HepG2 (cell line): Measurements from ENCODE around the gene ZMIZ1. TPM values are rescaled to one million over a fixed set of nuclear protein-coding genes. Genes with fewer than 3 reads are reported as not detected.

ENCODE experiments used
- ATAC-seq: fragments of 200-7000 bp; cut with Tn5 transposase; 3 replicates; pipeline ENCODE4 v1.9.1; 2020; ENCODE audit warnings: mild to moderate bottlenecking, moderate library complexity
- BruUV-seq: library from RNA; stranded (reverse); fragments of 400-500 nt; replicated peaks from 2 replicates; lab custom pipeline; 2021; lab: Mats Ljungman, UMichigan
- CTCF ChIA-PET: fragments of 300-600 bp; formaldehyde crosslinking; extraction: SDS; loops from one replicate; lab custom pipeline; 2021; ENCODE audit warnings: low total read pairs, inconsistent platforms, low intra/inter-chr PET ratio; lab: Yijun Ruan, JAX
- POLR2A ChIA-PET: fragments of 350-600 bp; sonication (Branson Sonifier 250); formaldehyde crosslinking; loops from one replicate; lab custom pipeline; 2020; ENCODE audit warnings: antibody characterized with exemption, inconsistent platforms; lab: Yijun Ruan, JAX
- DNase-seq: peaks from one replicate; pipeline ENCODE4 v3.0.0-alpha.2; 2015; ENCODE audit warnings: low spot score
- FAIRE-seq: peaks from 3 replicates; lab custom pipeline; 2011; peaks lifted over from hg19 to GRCh38; lab: Jason Lieb, UNC
- H2AFZ ChIP-seq: one replicate; pipeline ENCODE4 v1.6.1; 2011; ENCODE audit warnings: low read length, inconsistent platforms
- H3K27ac ChIP-seq: fragments of 300-600 bp; 3 replicates; pipeline ENCODE4 v1.8.0; 2011; ENCODE audit warnings: mixed run types, mild to moderate bottlenecking, mixed read lengths, low read length, inconsistent platforms; ENCODE audit not compliant: insufficient read depth; ENCODE audit errors: extremely low read length
- H3K27me3 ChIP-seq, 2 experiments: fragments of 200-600 bp in 1 of 2; 2 replicates in 1 of 2; 3 replicates in 1 of 2; pipeline versions ENCODE4 v1.6.0 to v1.8.0; 2011; ENCODE audit warnings: low read length in 2 of 2, mild to moderate bottlenecking in 2 of 2, moderate library complexity in 2 of 2, inconsistent platforms in 1 of 2; ENCODE audit not compliant: insufficient read depth in 2 of 2, control insufficient read depth in 1 of 2
- H3K36me3 ChIP-seq, 2 experiments: fragments of 200-600 bp in 1 of 2; replicated peaks in 1 of 2; 2 replicates in 1 of 2; 3 replicates in 1 of 2; pipeline versions ENCODE4 v1.5.1 to v1.8.0; 2011; ENCODE audit warnings: low read length in 2 of 2, inconsistent platforms in 1 of 2; ENCODE audit not compliant: insufficient read depth in 2 of 2, control insufficient read depth in 1 of 2
- H3K4me1 ChIP-seq: 2 replicates; pipeline ENCODE4 v1.5.1; 2012; ENCODE audit warnings: low read length, inconsistent platforms; ENCODE audit not compliant: insufficient read depth
- H3K4me2 ChIP-seq: 2 replicates; pipeline ENCODE4 v1.6.0; 2011; ENCODE audit warnings: low read depth, low read length, inconsistent platforms
- H3K4me3 ChIP-seq, 3 experiments: fragments of 200-600 bp in 1 of 3; sonication (generic), shearing (Covaris generic) in 1 of 3; replicated peaks in 1 of 3; 2 replicates each; pipeline ENCODE4 v1.5.1; 2011 to 2016; ENCODE audit warnings: low read length in 3 of 3, inconsistent platforms in 2 of 3, low read depth in 2 of 3, mild to moderate bottlenecking in 2 of 3, control low read depth in 1 of 3, mixed read lengths in 1 of 3; ENCODE audit not compliant: insufficient read depth in 1 of 3
- H3K79me2 ChIP-seq: one replicate; pipeline ENCODE4 v1.6.1; 2011; ENCODE audit warnings: low read length, inconsistent platforms; ENCODE audit not compliant: insufficient read depth
- H3K9ac ChIP-seq: 2 replicates; pipeline ENCODE4 v1.6.0; 2011; ENCODE audit warnings: mild to moderate bottlenecking, low read depth, low read length, inconsistent platforms; ENCODE audit not compliant: insufficient read depth
- H3K9me3 ChIP-seq: 2 replicates; pipeline ENCODE4 v1.5.1; 2012; ENCODE audit warnings: mild to moderate bottlenecking, low read length
- H4K20me1 ChIP-seq: 2 replicates; pipeline ENCODE4 v1.6.0; 2011; ENCODE audit warnings: inconsistent platforms, mild to moderate bottlenecking, low read length, moderate library complexity; ENCODE audit not compliant: insufficient read depth
- AGO2 ChIP-seq: fragments of 200-400 bp; formaldehyde crosslinking; optimal IDR thresholded peaks from 2 replicates; pipeline ENCODE3; 2017; ENCODE audit warnings: mild to moderate bottlenecking, low read depth, low read length, moderate library complexity
- CBX2 ChIP-seq, 2 experiments: fragments of 200-600 bp in 1 of 2; sonication (generic); formaldehyde crosslinking in 1 of 2; IDR thresholded peaks; 2 replicates each; pipeline versions ENCODE4 v1.7.0 to v1.8.1; 2018 to 2022; ENCODE audit warnings: low read depth in 2 of 2, low read length in 1 of 2, mild to moderate bottlenecking in 1 of 2, missing genetic modification reagents in 1 of 2
- CENPX ChIP-seq: sonication (generic); formaldehyde crosslinking; IDR thresholded peaks from 2 replicates; pipeline ENCODE4 v1.9.0; 2021; ENCODE audit warnings: mild to moderate bottlenecking, missing genetic modification reagents, moderate library complexity
- CREB1 ChIP-seq, 2 experiments: fragments of 450-650 bp in 1 of 2; IDR thresholded peaks; 2 replicates each; pipeline ENCODE4 v1.6.1; 2016 to 2017; ENCODE audit warnings: control low read depth in 1 of 2, mild to moderate bottlenecking in 1 of 2, missing compliant biosample characterization in 1 of 2, missing genetic modification characterization in 1 of 2
- GATAD2A ChIP-seq: IDR thresholded peaks from 2 replicates; pipeline ENCODE4 v1.6.1; 2016
- HNRNPL ChIP-seq: fragments of 200-400 bp; formaldehyde crosslinking; IDR thresholded peaks from 2 replicates; pipeline ENCODE4 v1.6.1; 2017; ENCODE audit warnings: mild to moderate bottlenecking, low read depth, low read length
- POGZ ChIP-seq: sonication (generic); formaldehyde crosslinking; IDR thresholded peaks from 2 replicates; pipeline ENCODE4 v1.4.0; 2020; ENCODE audit warnings: mild to moderate bottlenecking, missing genetic modification reagents
- REL ChIP-seq: sonication (generic); formaldehyde crosslinking; conservative IDR thresholded peaks from 2 replicates; pipeline ENCODE4 v1.8.0; 2022; ENCODE audit warnings: mild to moderate bottlenecking, missing genetic modification reagents, moderate library complexity
- RFX1 ChIP-seq: fragments of 450-650 bp; IDR thresholded peaks from 2 replicates; pipeline ENCODE4 v1.6.1; 2017
- RFX3 ChIP-seq: IDR thresholded peaks from 2 replicates; pipeline ENCODE4 v1.6.1; 2016; ENCODE audit warnings: missing biosample characterization, missing genetic modification reagents
- ZNF629 ChIP-seq: sonication (generic); formaldehyde crosslinking; conservative IDR thresholded peaks from 2 replicates; pipeline ENCODE4 v1.5.0; 2020; ENCODE audit warnings: missing genetic modification reagents
- WGBS: methylation state at CpG from one replicate; pipeline ENCODE4 v1.1.6; 2017; ENCODE audit warnings: low lambda C conversion rate; 5-methylcytosine and 5-hydroxymethylcytosine counted together
- in situ Hi-C: cut with HindIII; loops from 2 replicates; pipeline ENCODE4 v1.10.0; 2017; ENCODE audit warnings: low pct_unique_long_range_greater_than_20kb; ENCODE audit not compliant: extremely low pct_ligation_motif_present
- intact Hi-C: fragments of 100-400 bp; cut with micrococcal nuclease; formaldehyde crosslinking; loops from one replicate; pipeline ENCODE4 v1.10.0; 2022; ENCODE audit not compliant: unreplicated experiment
- polyA plus RNA-seq, 8 experiments: library from polyadenylated mRNA; depleted of rRNA in 3 of 8; stranded (reverse) in 7 of 8; unstranded in 1 of 8; fragments of >200 nt; fragmentation: Illumina TruSeq in 4 of 8; extraction: Trizol in 4 of 8; gene quantifications; 2 replicates each; pipeline versions ENCODE4 v1.2.1 to v1.2.3, GENCODE V29; 2011 to 2016; ENCODE audit warnings: low read depth in 4 of 8, missing spikeins in 1 of 8, mixed read lengths in 1 of 8; ENCODE audit not compliant: insufficient read depth in 1 of 8
- total RNA-seq, 5 experiments: library from RNA; depleted of rRNA; stranded (reverse); fragments of >200 nt; fragmentation: Illumina TruSeq; extraction: Trizol; gene quantifications; 2 replicates each; pipeline ENCODE4 v1.2.3, GENCODE V29; 2016; ENCODE audit warnings: low read depth in 1 of 5
- TF ChIP-seq, protein P1 (sequence below): sonication (generic); formaldehyde crosslinking; IDR thresholded peaks from 2 replicates; pipeline ENCODE4 v1.5.1; 2020; ENCODE audit warnings: mild to moderate bottlenecking, missing genetic modification reagents, moderate library complexity
- TF ChIP-seq, protein P2 (sequence below): IDR thresholded peaks from 2 replicates; pipeline ENCODE4 v1.6.1; 2018; ENCODE audit warnings: missing genetic modification reagents
- TF ChIP-seq, protein P3 (sequence below): IDR thresholded peaks from 2 replicates; pipeline ENCODE4 v1.6.1; 2016
- TF ChIP-seq, protein P4 (sequence below): sonication (generic); formaldehyde crosslinking; IDR thresholded peaks from 2 replicates; pipeline ENCODE4 v1.5.0; 2020; ENCODE audit warnings: mild to moderate bottlenecking, missing genetic modification reagents, moderate library complexity

ZMIZ1 gene
- total and polyA plus RNA-seq, 2 of the 13 experiments (the other 11 are each of a cell fraction or from before 2014, with no cell fraction given) = 5.3 to 10.2 TPM

DNA sequence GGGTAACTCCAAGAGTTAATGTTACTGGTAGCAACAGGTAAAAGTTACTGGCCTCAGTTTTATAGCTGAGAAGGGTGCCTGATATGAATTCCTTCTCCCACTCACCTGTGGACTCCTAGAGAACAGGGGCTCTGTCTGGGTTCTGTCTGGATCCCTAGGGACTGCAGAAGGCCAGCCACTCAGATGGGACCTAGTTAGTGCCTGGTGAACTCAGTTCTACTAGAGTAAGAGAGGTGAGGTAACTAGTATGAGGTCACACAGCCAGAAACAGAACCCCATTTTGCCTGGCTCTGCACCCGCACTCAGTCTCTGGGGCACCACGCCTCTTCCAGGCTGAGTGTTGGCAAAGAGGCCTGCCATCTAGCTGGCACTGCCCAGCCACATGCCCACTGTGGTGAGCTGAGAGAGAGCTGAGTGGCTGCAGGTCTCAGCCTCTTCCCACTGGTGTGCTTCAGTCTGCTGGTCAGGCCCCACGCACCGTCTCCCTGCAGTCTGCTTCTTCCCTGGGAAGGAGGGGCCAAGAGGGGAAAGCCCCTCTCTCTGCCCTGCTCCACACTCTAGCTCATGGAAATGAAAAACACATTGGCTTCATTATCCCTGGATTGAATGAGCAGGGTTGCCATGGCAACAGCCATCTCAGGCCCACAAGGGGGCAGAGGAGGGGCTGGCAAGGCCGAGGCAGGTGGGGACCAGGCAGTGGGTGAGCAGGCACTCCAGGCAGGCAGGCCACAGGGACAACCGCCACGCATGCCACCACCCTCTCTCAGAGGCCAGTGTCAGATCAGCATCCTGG, 110.6 kb downstream of the ZMIZ1 start:
- ChIA-PET CTCF (interaction anchor here (1.1 kb wide), 1 partner anchor 16 kb away, joined by 4 read pairs; no protein-coding TSS in a partner anchor), POLR2A (interaction anchor here (0.6 to 0.7 kb wide), 2 partner anchors 9 to 22 kb away, joined by 3 read pairs; no protein-coding TSS in a partner anchor)
- peaks cover 100% of the 10 kb centered on the region for H3K4me1 ChIP-seq
- FAIRE-seq = no peak
- in situ Hi-C loops = loop anchor here (25.0 kb wide), 1 partner anchor 92 kb away; no protein-coding TSS in a partner anchor
- peaks cover 10% of the 10 kb centered on the region for H3K79me2 ChIP-seq
- no peak overlapping the region for H3K9ac ChIP-seq
- 94% methylated on average over 6 of the region's 7 CpGs for WGBS
- intact Hi-C loops = no loop called here
- H3K36me3 ChIP-seq = peaks cover 10 to 55% of the 10 kb centered on the region in 2 experiments
- ATAC-seq = no peak
- H3K27me3 ChIP-seq = no peaks in the 10 kb centered on the region
- no peak for DNase-seq
- H3K9me3 ChIP-seq = no peaks in the 10 kb centered on the region
- BruUV-seq = no TSS peak
- no peak overlapping the region for H2AFZ ChIP-seq
- H3K4me3 ChIP-seq = no peak overlapping the region
- no peaks in the 10 kb centered on the region for H4K20me1 ChIP-seq
- H3K27ac ChIP-seq = no peak overlapping the region
- H3K4me2 ChIP-seq = no peak overlapping the region
- peak; percentile 69; the same call in 1 of the 2 replicates for TF ChIP-seq RFX3 (CRISPR knock-in tag)
- TF ChIP-seq HNRNPL = 0 out of 2 replicates have a peak, but pooled peaks have one; percentile 55
- TF ChIP-seq GATAD2A (CRISPR knock-in tag) = no peak
- no peak for TF ChIP-seq CENPX (CRISPR knock-in tag)
- TF ChIP-seq RFX1 = peak; percentile 69
- TF ChIP-seq, protein P1, sequence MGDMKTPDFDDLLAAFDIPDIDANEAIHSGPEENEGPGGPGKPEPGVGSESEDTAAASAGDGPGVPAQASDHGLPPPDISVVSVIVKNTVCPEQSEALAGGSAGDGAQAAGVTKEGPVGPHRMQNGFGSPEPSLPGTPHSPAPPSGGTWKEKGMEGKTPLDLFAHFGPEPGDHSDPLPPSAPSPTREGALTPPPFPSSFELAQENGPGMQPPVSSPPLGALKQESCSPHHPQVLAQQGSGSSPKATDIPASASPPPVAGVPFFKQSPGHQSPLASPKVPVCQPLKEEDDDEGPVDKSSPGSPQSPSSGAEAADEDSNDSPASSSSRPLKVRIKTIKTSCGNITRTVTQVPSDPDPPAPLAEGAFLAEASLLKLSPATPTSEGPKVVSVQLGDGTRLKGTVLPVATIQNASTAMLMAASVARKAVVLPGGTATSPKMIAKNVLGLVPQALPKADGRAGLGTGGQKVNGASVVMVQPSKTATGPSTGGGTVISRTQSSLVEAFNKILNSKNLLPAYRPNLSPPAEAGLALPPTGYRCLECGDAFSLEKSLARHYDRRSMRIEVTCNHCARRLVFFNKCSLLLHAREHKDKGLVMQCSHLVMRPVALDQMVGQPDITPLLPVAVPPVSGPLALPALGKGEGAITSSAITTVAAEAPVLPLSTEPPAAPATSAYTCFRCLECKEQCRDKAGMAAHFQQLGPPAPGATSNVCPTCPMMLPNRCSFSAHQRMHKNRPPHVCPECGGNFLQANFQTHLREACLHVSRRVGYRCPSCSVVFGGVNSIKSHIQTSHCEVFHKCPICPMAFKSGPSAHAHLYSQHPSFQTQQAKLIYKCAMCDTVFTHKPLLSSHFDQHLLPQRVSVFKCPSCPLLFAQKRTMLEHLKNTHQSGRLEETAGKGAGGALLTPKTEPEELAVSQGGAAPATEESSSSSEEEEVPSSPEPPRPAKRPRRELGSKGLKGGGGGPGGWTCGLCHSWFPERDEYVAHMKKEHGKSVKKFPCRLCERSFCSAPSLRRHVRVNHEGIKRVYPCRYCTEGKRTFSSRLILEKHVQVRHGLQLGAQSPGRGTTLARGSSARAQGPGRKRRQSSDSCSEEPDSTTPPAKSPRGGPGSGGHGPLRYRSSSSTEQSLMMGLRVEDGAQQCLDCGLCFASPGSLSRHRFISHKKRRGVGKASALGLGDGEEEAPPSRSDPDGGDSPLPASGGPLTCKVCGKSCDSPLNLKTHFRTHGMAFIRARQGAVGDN = peak; percentile 34; the same call in 1 of the 2 replicates
- TF ChIP-seq REL = no peak
- TF ChIP-seq, protein P2, sequence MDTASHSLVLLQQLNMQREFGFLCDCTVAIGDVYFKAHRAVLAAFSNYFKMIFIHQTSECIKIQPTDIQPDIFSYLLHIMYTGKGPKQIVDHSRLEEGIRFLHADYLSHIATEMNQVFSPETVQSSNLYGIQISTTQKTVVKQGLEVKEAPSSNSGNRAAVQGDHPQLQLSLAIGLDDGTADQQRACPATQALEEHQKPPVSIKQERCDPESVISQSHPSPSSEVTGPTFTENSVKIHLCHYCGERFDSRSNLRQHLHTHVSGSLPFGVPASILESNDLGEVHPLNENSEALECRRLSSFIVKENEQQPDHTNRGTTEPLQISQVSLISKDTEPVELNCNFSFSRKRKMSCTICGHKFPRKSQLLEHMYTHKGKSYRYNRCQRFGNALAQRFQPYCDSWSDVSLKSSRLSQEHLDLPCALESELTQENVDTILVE (CRISPR knock-in tag) = no peak
- no peak for TF ChIP-seq CREB1 (IDR thresholded peaks at IDR 0.05)
- no peak for TF ChIP-seq CREB1 (CRISPR knock-in tag; IDR thresholded peaks at IDR 0.05)
- TF ChIP-seq, protein P3, sequence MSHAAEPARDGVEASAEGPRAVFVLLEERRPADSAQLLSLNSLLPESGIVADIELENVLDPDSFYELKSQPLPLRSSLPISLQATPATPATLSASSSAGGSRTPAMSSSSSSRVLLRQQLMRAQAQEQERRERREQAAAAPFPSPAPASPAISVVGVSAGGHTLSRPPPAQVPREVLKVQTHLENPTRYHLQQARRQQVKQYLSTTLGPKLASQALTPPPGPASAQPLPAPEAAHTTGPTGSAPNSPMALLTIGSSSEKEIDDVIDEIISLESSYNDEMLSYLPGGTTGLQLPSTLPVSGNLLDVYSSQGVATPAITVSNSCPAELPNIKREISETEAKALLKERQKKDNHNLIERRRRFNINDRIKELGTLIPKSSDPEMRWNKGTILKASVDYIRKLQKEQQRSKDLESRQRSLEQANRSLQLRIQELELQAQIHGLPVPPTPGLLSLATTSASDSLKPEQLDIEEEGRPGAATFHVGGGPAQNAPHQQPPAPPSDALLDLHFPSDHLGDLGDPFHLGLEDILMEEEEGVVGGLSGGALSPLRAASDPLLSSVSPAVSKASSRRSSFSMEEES = no peak
- TF ChIP-seq ZNF629 (CRISPR knock-in tag) = no peak
- TF ChIP-seq, protein P4, sequence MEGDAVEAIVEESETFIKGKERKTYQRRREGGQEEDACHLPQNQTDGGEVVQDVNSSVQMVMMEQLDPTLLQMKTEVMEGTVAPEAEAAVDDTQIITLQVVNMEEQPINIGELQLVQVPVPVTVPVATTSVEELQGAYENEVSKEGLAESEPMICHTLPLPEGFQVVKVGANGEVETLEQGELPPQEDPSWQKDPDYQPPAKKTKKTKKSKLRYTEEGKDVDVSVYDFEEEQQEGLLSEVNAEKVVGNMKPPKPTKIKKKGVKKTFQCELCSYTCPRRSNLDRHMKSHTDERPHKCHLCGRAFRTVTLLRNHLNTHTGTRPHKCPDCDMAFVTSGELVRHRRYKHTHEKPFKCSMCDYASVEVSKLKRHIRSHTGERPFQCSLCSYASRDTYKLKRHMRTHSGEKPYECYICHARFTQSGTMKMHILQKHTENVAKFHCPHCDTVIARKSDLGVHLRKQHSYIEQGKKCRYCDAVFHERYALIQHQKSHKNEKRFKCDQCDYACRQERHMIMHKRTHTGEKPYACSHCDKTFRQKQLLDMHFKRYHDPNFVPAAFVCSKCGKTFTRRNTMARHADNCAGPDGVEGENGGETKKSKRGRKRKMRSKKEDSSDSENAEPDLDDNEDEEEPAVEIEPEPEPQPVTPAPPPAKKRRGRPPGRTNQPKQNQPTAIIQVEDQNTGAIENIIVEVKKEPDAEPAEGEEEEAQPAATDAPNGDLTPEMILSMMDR (CRISPR knock-in tag) = peak; percentile 27; the same call in 1 of the 2 replicates
- no peak for TF ChIP-seq CBX2 (IDR thresholded peaks at IDR 0.05; ENCODE audit: low read depth, low read length)
- TF ChIP-seq CBX2 (CRISPR knock-in tag; IDR thresholded peaks at IDR 0.05; ENCODE audit: low read depth) = no peak
- TF ChIP-seq POGZ (CRISPR knock-in tag) = no peak
- TF ChIP-seq AGO2 = peak; percentile 48
